B cell (primary cell): ENCODE measurements around the gene CD74. TPM values are rescaled to one million over a fixed set of nuclear protein-coding genes. Genes with fewer than 3 reads are reported as not detected.

Experiments used
- ATAC-seq: fragments of 200-7000 bp; cut with Tn5 transposase; one replicate; pipeline ENCODE4 v1.10.0; 2021; ENCODE audit warnings: low read depth, mild to moderate bottlenecking, moderate number of reproducible peaks, moderate library complexity
- CTCF ChIA-PET: fragments of 350-600 bp; sonication (Branson Sonifier 250); formaldehyde crosslinking; loops from one replicate; lab custom pipeline; 2021; ENCODE audit warnings: antibody characterized with exemption, inconsistent platforms; lab: Charles Lee
- POLR2A ChIA-PET: fragments of 350-600 bp; sonication (Branson Sonifier 250); formaldehyde crosslinking; loops from one replicate; lab custom pipeline; 2021; ENCODE audit warnings: antibody characterized with exemption; lab: Charles Lee
- DNase-seq: peaks from one replicate; pipeline ENCODE4 v3.0.0; 2013
- H2AFZ ChIP-seq: 2 replicates; pipeline ENCODE4 v1.6.1; 2012; ENCODE audit warnings: mild to moderate bottlenecking, low read depth, low read length; ENCODE audit not compliant: insufficient read depth, poor library complexity, severe bottlenecking
- H3K27ac ChIP-seq, 2 donors: 1 replicate in 1 of 2; 2 replicates in 1 of 2; pipeline ENCODE4 v1.5.1; 2012 to 2013; ENCODE audit warnings: low read length in 2 of 2, mild to moderate bottlenecking in 2 of 2, moderate library complexity in 1 of 2
- H3K27me3 ChIP-seq, 4 experiments: fragments of 200-600 bp in 1 of 4; sonication (generic) in 1 of 4; replicated peaks in 1 of 4; 1 replicate in 2 of 4; 2 replicates in 2 of 4; pipeline versions ENCODE4 v1.6.1 to v1.7.0; 2013 to 2016; ENCODE audit warnings: low read length in 3 of 4, mild to moderate bottlenecking in 2 of 4, mixed read lengths in 1 of 4, moderate library complexity in 1 of 4; ENCODE audit not compliant: insufficient read depth in 4 of 4, control insufficient read depth in 3 of 4; ENCODE audit errors: control extremely low read depth in 1 of 4
- H3K36me3 ChIP-seq, 2 experiments: replicated peaks in 1 of 2; 1 replicate in 1 of 2; 2 replicates in 1 of 2; pipeline versions ENCODE4 v1.6.1 to v1.7.1; 2013; ENCODE audit warnings: low read length in 1 of 2; ENCODE audit not compliant: insufficient read depth in 2 of 2, control insufficient read depth in 1 of 2; ENCODE audit errors: control extremely low read depth in 1 of 2, extremely low read depth in 1 of 2
- H3K4me1 ChIP-seq, 2 donors: fragments of 200-600 bp in 1 of 2; sonication (generic) in 1 of 2; 1 replicate in 1 of 2; 2 replicates in 1 of 2; pipeline versions ENCODE4 v1.5.1 to v1.6.1; 2013 to 2017; ENCODE audit warnings: low read length in 2 of 2; ENCODE audit not compliant: control insufficient read depth in 2 of 2, insufficient read depth in 2 of 2
- H3K4me2 ChIP-seq: replicated peaks from 2 replicates; pipeline ENCODE3; 2012; ENCODE audit warnings: mild to moderate bottlenecking, low read depth, low read length; ENCODE audit not compliant: poor library complexity, severe bottlenecking
- H3K4me3 ChIP-seq, 5 experiments: fragments of 200-600 bp in 1 of 5; sonication (generic) in 1 of 5; 1 replicate in 3 of 5; 2 replicates in 2 of 5; pipeline versions ENCODE4 v1.5.1 to v1.7.0; 2011 to 2016; ENCODE audit warnings: low read length in 4 of 5, mild to moderate bottlenecking in 4 of 5, low read depth in 2 of 5, control low read depth in 1 of 5, moderate library complexity in 1 of 5; ENCODE audit not compliant: insufficient read depth in 1 of 5; ENCODE audit errors: control extremely low read depth in 1 of 5, extremely low read depth in 1 of 5
- H3K79me2 ChIP-seq: fragments of 200-600 bp; sonication (generic); one replicate; pipeline ENCODE4 v1.6.0; 2016; ENCODE audit warnings: low read length; ENCODE audit not compliant: control insufficient read depth, insufficient read depth
- H3K9ac ChIP-seq: fragments of 200-600 bp; sonication (generic); 2 replicates; pipeline ENCODE4 v1.6.1; 2017; ENCODE audit warnings: mild to moderate bottlenecking, low read length, moderate library complexity
- H3K9me3 ChIP-seq, 3 donors: one replicate each; pipeline versions ENCODE4 v1.6.1 to v1.7.1; 2013; ENCODE audit warnings: low read length in 2 of 3; ENCODE audit not compliant: control insufficient read depth in 2 of 3, insufficient read depth in 1 of 3; ENCODE audit errors: control extremely low read depth in 1 of 3
- H4K20me1 ChIP-seq: 2 replicates; pipeline ENCODE4 v1.6.0; 2012; ENCODE audit warnings: mild to moderate bottlenecking, low read length; ENCODE audit not compliant: insufficient read depth, control insufficient read depth, poor library complexity, severe bottlenecking
- H3K27ac Mint-ChIP-seq: one replicate; pipeline ENCODE4 v1.8.0; 2021; ENCODE audit warnings: mixed read lengths
- H3K27me3 Mint-ChIP-seq: one replicate; pipeline ENCODE4 v1.8.0; 2021; ENCODE audit warnings: mixed read lengths
- H3K4me1 Mint-ChIP-seq: one replicate; pipeline ENCODE4 v1.8.0; 2021; ENCODE audit warnings: mixed read lengths
- H3K4me3 Mint-ChIP-seq: one replicate; pipeline ENCODE4 v1.8.0; 2021; ENCODE audit warnings: mixed read lengths
- H3K9me3 Mint-ChIP-seq: one replicate; pipeline ENCODE4 v1.8.0; 2022; ENCODE audit warnings: mixed read lengths; ENCODE audit not compliant: insufficient read depth
- CTCF ChIP-seq: fragments of 200-600 bp; IDR thresholded peaks from one replicate; pipeline ENCODE4 v1.8.0; 2022; ENCODE audit warnings: antibody characterized with exemption, mild to moderate bottlenecking
- EZH2 ChIP-seq: IDR thresholded peaks from 2 replicates; pipeline ENCODE4 v1.6.1; 2012; ENCODE audit warnings: borderline replicate concordance, low read depth, mild to moderate bottlenecking, moderate library complexity, low read length; ENCODE audit not compliant: insufficient read depth, poor library complexity, severe bottlenecking
- WGBS: methylation state at CpG from one replicate; pipeline ENCODE4 v1.1.5; 2013; ENCODE audit warnings: missing lambda C conversion rate; ENCODE audit not compliant: insufficient coverage; 5-methylcytosine and 5-hydroxymethylcytosine counted together
- intact Hi-C: fragments of 100-400 bp; cut with micrococcal nuclease; formaldehyde crosslinking; loops from one replicate; pipeline ENCODE4 v1.10.0; 2022
- polyA plus RNA-seq: library from polyadenylated mRNA; depleted of rRNA; stranded (reverse); fragments of >200 nt; gene quantifications from 2 replicates; pipeline ENCODE4 v1.2.3, GENCODE V29; 2012
- total RNA-seq, 2 donors: library from RNA; stranded (reverse); fragments of 120-200 nt in 1 of 2; gene quantifications; 1 replicate in 1 of 2; 2 replicates in 1 of 2; pipeline versions ENCODE4 v1.2.3 to v1.2.4, GENCODE V29; 2013 to 2022

Gene CD74
- total and polyA plus RNA-seq, 2 donors (not counting 1 experiment from before 2014, with no cell fraction given): 5,670 to 14,307 TPM

- Mint-ChIP-seq H3K4me1 (peaks cover 19% of the 10 kb centered on the region), H3K27ac (no peak overlapping the region), H3K4me3 (no peak overlapping the region), H3K9me3 (no peaks in the 10 kb centered on the region), H3K27me3 (no peaks in the 10 kb centered on the region)
- CTCF ChIA-PET: interaction anchor here (1.3 to 1.4 kb wide), 2 partner anchors 25 to 42 kb away, joined by 3 to 4 read pairs; no protein-coding TSS in a partner anchor
- no peak for ATAC-seq
- no peak for TF ChIP-seq EZH2
- TF ChIP-seq CTCF: no peak
- POLR2A ChIA-PET: interaction anchor here (1.1 kb wide), 1 partner anchor 11 kb away, joined by 4 read pairs; no protein-coding TSS in a partner anchor
- DNase-seq: no peak
- Histone ChIP-seq H3K36me3 (peaks cover 2 to 55% of the 10 kb centered on the region in 2 experiments), H4K20me1 (peaks cover 44% of the 10 kb centered on the region), H3K4me1 (peaks cover 10 to 11% of the 10 kb centered on the region in 2 donors), H3K9me3 (no peaks in the 10 kb centered on the region), H3K79me2 (peaks cover 22% of the 10 kb centered on the region), H3K9ac (no peak overlapping the region), H3K27ac (no peak overlapping the region), H3K4me2 (no peak overlapping the region), H3K4me3 (no peak overlapping the region), H2AFZ (no peak overlapping the region), H3K27me3 (no peaks in the 10 kb centered on the region)
- intact Hi-C loops: no loop called here
- 99% methylated on average over 9 of the region's 15 CpGs for WGBS
Measured at GRCh38 chr5:150443242-150444075, 30.7 kb upstream of the CD74 start.

GRCh38 chr5:150442699-150443080 is 30.0 kb upstream of the CD74 start:
- H3K36me3 ChIP-seq: peaks cover 2 to 48% of the 10 kb centered on the region in 2 experiments
- H3K27me3 ChIP-seq: no peaks in the 10 kb centered on the region
- Mint-ChIP-seq H3K27ac (no peak overlapping the region), H3K9me3 (no peaks in the 10 kb centered on the region), H3K4me1 (peaks cover 12% of the 10 kb centered on the region), H3K27me3 (no peaks in the 10 kb centered on the region), H3K4me3 (no peak overlapping the region)
- H3K79me2 ChIP-seq: peaks cover 14% of the 10 kb centered on the region
- no peak for DNase-seq
- intact Hi-C loops: no loop called here
- ATAC-seq: no peak
- 85% methylated on average over 4 of the region's 6 CpGs for WGBS
- H2AFZ ChIP-seq: no peak overlapping the region
- CTCF ChIA-PET: interaction anchor here (1.4 kb wide), 1 partner anchor 25 kb away, joined by 3 read pairs; no protein-coding TSS in a partner anchor
- H3K9ac ChIP-seq: no peak overlapping the region
- peaks cover 37% of the 10 kb centered on the region for H4K20me1 ChIP-seq
- POLR2A ChIA-PET: interaction anchor here (0.6 kb wide), 1 partner anchor 44 kb away, joined by 5 read pairs; no protein-coding TSS in a partner anchor
- H3K4me1 ChIP-seq: peaks cover 2 to 4% of the 10 kb centered on the region in 2 donors
- no peaks in the 10 kb centered on the region for H3K9me3 ChIP-seq
- no peak overlapping the region for H3K4me3 ChIP-seq
- no peak overlapping the region for H3K4me2 ChIP-seq
- no peak for TF ChIP-seq CTCF
- no peak for TF ChIP-seq EZH2
- H3K27ac ChIP-seq: no peak overlapping the region
